Hepatic stellate cell (primary cell): Measurements from ENCODE around the gene HYAL3.

Experiments used
- DNase-seq: peaks from one replicate; pipeline ENCODE4 v3.0.0; 2011; ENCODE audit warnings: low spot score

The HYAL3 gene

GRCh38 chr3:50327943-50328691, 28.9 kb upstream of the HYAL3 start, which contains the start of gene TUSC2:
TUSC2 (minus strand) TSS chr3:50328223; CDS start chr3:50328099, 124 bp downstream.
- DNase-seq, result peak; percentile 99

- no peak for DNase-seq
These were observed 27.9 kb upstream of the HYAL3 start for GRCh38 chr3:50327129-50327528.

GRCh38 chr3:50326182-50326541, 27.0 kb upstream of the HYAL3 start:
- no peak for DNase-seq

GRCh38 chr3:50325497-50326181, 26.4 kb upstream of the HYAL3 start:
- DNase-seq, result no peak

GRCh38 chr3:50325113-50325480, 25.9 kb upstream of the HYAL3 start:
- no peak for DNase-seq

GRCh38 chr3:50324351-50325112, 25.3 kb upstream of the HYAL3 start:
- DNase-seq, result peak; percentile 81

GRCh38 chr3:50323614-50324199, 24.5 kb upstream of the HYAL3 start:
- no peak for DNase-seq

GRCh38 chr3:50323092-50323600, 23.9 kb upstream of the HYAL3 start:
- no peak for DNase-seq

- no peak for DNase-seq
These were observed 23.3 kb upstream of the HYAL3 start, which contains the start of gene HYAL2 for GRCh38 chr3:50322386-50323091. HYAL2 (minus strand) TSS chr3:50322745; CDS start chr3:50320489, 2,256 bp downstream.

GRCh38 chr3:50322115-50322385, 22.8 kb upstream of the HYAL3 start:
- no peak for DNase-seq

GRCh38 chr3:50321336-50322114, 22.3 kb upstream of the HYAL3 start:
- peak; percentile 96 for DNase-seq

- DNase-seq, result peak; percentile 79
These were observed 21.7 kb upstream of the HYAL3 start for GRCh38 chr3:50320853-50321335.

GRCh38 chr3:50319894-50320625, 20.9 kb upstream of the HYAL3 start:
- no peak for DNase-seq

GRCh38 chr3:50319181-50319893, 20.1 kb upstream of the HYAL3 start:
- no peak for DNase-seq

- DNase-seq, result no peak
These were observed 19.4 kb upstream of the HYAL3 start for GRCh38 chr3:50318615-50319014.

- DNase-seq, result no peak
These were observed 19.0 kb upstream of the HYAL3 start for GRCh38 chr3:50318163-50318562.

- no peak for DNase-seq
These were observed 18.1 kb upstream of the HYAL3 start for GRCh38 chr3:50317300-50317699.

GRCh38 chr3:50316657-50317242, 17.5 kb upstream of the HYAL3 start:
- DNase-seq, result no peak

GRCh38 chr3:50314816-50315215, 15.6 kb upstream of the HYAL3 start:
- no peak for DNase-seq
